Astrocyte (in vitro differentiated cells and primary cell): ENCODE results near the gene CMTM8. TPM values are rescaled to one million over a fixed set of nuclear protein-coding genes. Genes with fewer than 3 reads are reported as not detected.
"Not testable (repeated sequence)": the region's sequence is repeated elsewhere in the genome, so short reads cannot be mapped to it uniquely, and the experiment has no call there.

Source experiments
- DNase-seq: peaks from one replicate; pipeline ENCODE4 v3.0.0-alpha.2; 2010; ENCODE audit warnings: low read depth
- FAIRE-seq: peaks from 2 replicates; lab custom pipeline; 2011; peaks lifted over from hg19 to GRCh38; lab: Jason Lieb, UNC
- H2AFZ ChIP-seq: 2 replicates; pipeline ENCODE4 v1.6.0; 2012; ENCODE audit warnings: low read depth, low read length, inconsistent platforms
- H3K27ac ChIP-seq: 2 replicates; pipeline ENCODE4 v1.5.1; 2011; ENCODE audit warnings: low read depth, low read length, inconsistent platforms
- H3K27me3 ChIP-seq: 2 replicates; pipeline ENCODE4 v1.6.0; 2011; ENCODE audit warnings: low read length, inconsistent platforms; ENCODE audit not compliant: insufficient read depth
- H3K36me3 ChIP-seq: 2 replicates; pipeline ENCODE4 v1.5.1; 2011; ENCODE audit warnings: low read length, inconsistent platforms; ENCODE audit not compliant: insufficient read depth
- H3K4me1 ChIP-seq: 2 replicates; pipeline ENCODE4 v1.5.1; 2011; ENCODE audit warnings: low read length, inconsistent platforms; ENCODE audit not compliant: insufficient read depth
- H3K4me2 ChIP-seq: 2 replicates; pipeline ENCODE4 v1.6.0; 2012; ENCODE audit warnings: low read length, inconsistent platforms
- H3K4me3 ChIP-seq: 2 replicates; pipeline ENCODE4 v1.5.1; 2011; ENCODE audit warnings: low read depth, mild to moderate bottlenecking, low read length, inconsistent platforms; ENCODE audit not compliant: insufficient read depth
- H3K79me2 ChIP-seq: 2 replicates; pipeline ENCODE4 v1.6.0; 2012; ENCODE audit warnings: mild to moderate bottlenecking, low read length, inconsistent platforms; ENCODE audit not compliant: insufficient read depth
- H3K9ac ChIP-seq: 2 replicates; pipeline ENCODE4 v1.6.0; 2012; ENCODE audit warnings: mild to moderate bottlenecking, low read length, inconsistent platforms
- H3K9me3 ChIP-seq: 2 replicates; pipeline ENCODE4 v1.5.1; 2012; ENCODE audit warnings: low read depth, mild to moderate bottlenecking, low read length, inconsistent platforms; ENCODE audit not compliant: insufficient read depth
- H4K20me1 ChIP-seq: 2 replicates; pipeline ENCODE4 v1.6.0; 2012; ENCODE audit warnings: low read length, inconsistent platforms; ENCODE audit not compliant: insufficient read depth
- H3K27ac Mint-ChIP-seq: one replicate; pipeline ENCODE4 v1.8.0; 2021; ENCODE audit warnings: mild to moderate bottlenecking, mixed read lengths; ENCODE audit not compliant: unreplicated experiment
- H3K27me3 Mint-ChIP-seq: one replicate; pipeline ENCODE4 v1.8.0; 2021; ENCODE audit warnings: low read depth, mixed read lengths; ENCODE audit not compliant: unreplicated experiment
- H3K36me3 Mint-ChIP-seq: one replicate; pipeline ENCODE4 v1.8.0; 2021; ENCODE audit warnings: low read depth, mixed read lengths; ENCODE audit not compliant: unreplicated experiment
- H3K4me1 Mint-ChIP-seq: one replicate; pipeline ENCODE4 v1.8.0; 2021; ENCODE audit warnings: low read depth, mixed read lengths; ENCODE audit not compliant: unreplicated experiment
- H3K4me3 Mint-ChIP-seq: one replicate; pipeline ENCODE4 v1.8.0; 2021; ENCODE audit warnings: mild to moderate bottlenecking, moderate library complexity, mixed read lengths; ENCODE audit not compliant: unreplicated experiment
- H3K9me3 Mint-ChIP-seq: one replicate; pipeline ENCODE4 v1.8.0; 2021; ENCODE audit warnings: mild to moderate bottlenecking, mixed read lengths; ENCODE audit not compliant: unreplicated experiment
- EZH2 ChIP-seq: IDR thresholded peaks from 2 replicates; pipeline ENCODE4 v1.6.1; 2012; ENCODE audit warnings: mild to moderate bottlenecking, low read length, inconsistent platforms; ENCODE audit not compliant: insufficient read depth
- total RNA-seq: library from RNA; stranded (reverse); gene quantifications from 2 replicates; pipeline ENCODE4 v1.2.1, GENCODE V29; 2021
- TF ChIP-seq, protein P1 (sequence below): IDR thresholded peaks from 2 replicates; pipeline ENCODE4 v1.5.1; 2011; ENCODE audit warnings: low read depth, mild to moderate bottlenecking, inconsistent platforms, low read length, moderate library complexity; ENCODE audit not compliant: insufficient read depth

CMTM8 gene
- total RNA-seq, 1 donor from 2014 or later: 1.6 TPM

GRCh38 chr3:32383136-32383711, 144.7 kb downstream of the CMTM8 start:
- H4K20me1 ChIP-seq: no peaks in the 10 kb centered on the region
- no peak for TF ChIP-seq EZH2
- TF ChIP-seq, protein P1, sequence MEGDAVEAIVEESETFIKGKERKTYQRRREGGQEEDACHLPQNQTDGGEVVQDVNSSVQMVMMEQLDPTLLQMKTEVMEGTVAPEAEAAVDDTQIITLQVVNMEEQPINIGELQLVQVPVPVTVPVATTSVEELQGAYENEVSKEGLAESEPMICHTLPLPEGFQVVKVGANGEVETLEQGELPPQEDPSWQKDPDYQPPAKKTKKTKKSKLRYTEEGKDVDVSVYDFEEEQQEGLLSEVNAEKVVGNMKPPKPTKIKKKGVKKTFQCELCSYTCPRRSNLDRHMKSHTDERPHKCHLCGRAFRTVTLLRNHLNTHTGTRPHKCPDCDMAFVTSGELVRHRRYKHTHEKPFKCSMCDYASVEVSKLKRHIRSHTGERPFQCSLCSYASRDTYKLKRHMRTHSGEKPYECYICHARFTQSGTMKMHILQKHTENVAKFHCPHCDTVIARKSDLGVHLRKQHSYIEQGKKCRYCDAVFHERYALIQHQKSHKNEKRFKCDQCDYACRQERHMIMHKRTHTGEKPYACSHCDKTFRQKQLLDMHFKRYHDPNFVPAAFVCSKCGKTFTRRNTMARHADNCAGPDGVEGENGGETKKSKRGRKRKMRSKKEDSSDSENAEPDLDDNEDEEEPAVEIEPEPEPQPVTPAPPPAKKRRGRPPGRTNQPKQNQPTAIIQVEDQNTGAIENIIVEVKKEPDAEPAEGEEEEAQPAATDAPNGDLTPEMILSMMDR: no peak
- no peak overlapping the region for H3K27ac ChIP-seq
- no peak overlapping the region for H3K9ac ChIP-seq
- FAIRE-seq (no peak), DNase-seq (no peak)
- H3K27me3 Mint-ChIP-seq: peaks cover 15% of the 10 kb centered on the region
- no peak overlapping the region for H3K4me3 ChIP-seq
- peaks cover 13% of the 10 kb centered on the region for H3K27me3 ChIP-seq
- H3K36me3 Mint-ChIP-seq: peaks cover 2% of the 10 kb centered on the region
- no peak overlapping the region for H2AFZ ChIP-seq
- no peak overlapping the region for H3K27ac Mint-ChIP-seq
- no peak overlapping the region for H3K4me2 ChIP-seq
- peaks cover 6% of the 10 kb centered on the region for H3K4me1 Mint-ChIP-seq
- no peaks in the 10 kb centered on the region for H3K79me2 ChIP-seq
- no peaks in the 10 kb centered on the region for H3K4me1 ChIP-seq
- no peaks in the 10 kb centered on the region for H3K9me3 ChIP-seq
- H3K9me3 Mint-ChIP-seq: no peaks in the 10 kb centered on the region
- no peaks in the 10 kb centered on the region for H3K36me3 ChIP-seq
- H3K4me3 Mint-ChIP-seq: no peak overlapping the region

- Histone ChIP-seq H3K4me2 (no peak overlapping the region), H3K4me3 (no peak overlapping the region), H3K27me3 (peaks cover 13% of the 10 kb centered on the region), H3K9ac (no peak overlapping the region), H3K9me3 (no peaks in the 10 kb centered on the region), H3K27ac (no peak overlapping the region), H3K4me1 (no peaks in the 10 kb centered on the region), H3K79me2 (no peaks in the 10 kb centered on the region), H2AFZ (no peak overlapping the region), H3K36me3 (no peaks in the 10 kb centered on the region), H4K20me1 (no peaks in the 10 kb centered on the region)
- DNase-seq: no peak
- H3K27ac Mint-ChIP-seq: peak overlapping the region; percentile 13
- H3K36me3 Mint-ChIP-seq: peaks cover 2% of the 10 kb centered on the region
- H3K4me3 Mint-ChIP-seq: no peak overlapping the region
- peaks cover 6% of the 10 kb centered on the region for H3K4me1 Mint-ChIP-seq
- FAIRE-seq: no peak
- H3K9me3 Mint-ChIP-seq: no peaks in the 10 kb centered on the region
- H3K27me3 Mint-ChIP-seq: peaks cover 15% of the 10 kb centered on the region
- TF ChIP-seq, protein P1: no peak
- no peak for TF ChIP-seq EZH2
Measured at GRCh38 chr3:32384938-32385337, 146.5 kb downstream of the CMTM8 start.

GRCh38 chr3:32387512-32387911, 149.0 kb downstream of the CMTM8 start:
- Histone ChIP-seq H3K27me3 (peaks cover 9% of the 10 kb centered on the region), H3K79me2 (peaks cover 5% of the 10 kb centered on the region), H3K27ac (no peak overlapping the region), H3K9me3 (no peaks in the 10 kb centered on the region), H3K4me2 (no peak overlapping the region), H3K4me1 (peaks cover 3% of the 10 kb centered on the region), H3K4me3 (no peak overlapping the region), H4K20me1 (no peaks in the 10 kb centered on the region), H2AFZ (no peak overlapping the region), H3K36me3 (no peaks in the 10 kb centered on the region), H3K9ac (no peak overlapping the region)
- TF ChIP-seq, protein P1: no peak
- TF ChIP-seq EZH2: no peak
- Mint-ChIP-seq H3K4me3 (no peak overlapping the region), H3K9me3 (no peaks in the 10 kb centered on the region), H3K36me3 (peaks cover 2% of the 10 kb centered on the region), H3K27me3 (peaks cover 15% of the 10 kb centered on the region), H3K4me1 (peaks cover 6% of the 10 kb centered on the region), H3K27ac (no peak overlapping the region)
- FAIRE-seq: no peak
- DNase-seq: no peak

GRCh38 chr3:32389577-32389976, 151.1 kb downstream of the CMTM8 start:
- H3K27ac ChIP-seq, H3K4me1 ChIP-seq, H3K9me3 ChIP-seq, FAIRE-seq, H2AFZ ChIP-seq, DNase-seq, H3K36me3 Mint-ChIP-seq, H3K27me3 Mint-ChIP-seq, H3K9ac ChIP-seq, H3K4me3 Mint-ChIP-seq, H3K27me3 ChIP-seq, H3K9me3 Mint-ChIP-seq, H3K4me2 ChIP-seq, H3K36me3 ChIP-seq, H3K4me3 ChIP-seq, H3K27ac Mint-ChIP-seq: not testable (repeated sequence)
- peaks cover 13% of the 10 kb centered on the region for H3K4me1 Mint-ChIP-seq
- Histone ChIP-seq H4K20me1 (peaks cover 19% of the 10 kb centered on the region), H3K79me2 (peaks cover 26% of the 10 kb centered on the region)
